K562 (cell line): ENCODE results near the gene UIMC1.

Experiments used
- ARID2 ChIP-seq: fragments of 450-650 bp; IDR thresholded peaks from 2 replicates; pipeline ENCODE4 v1.6.1; 2017; ENCODE audit warnings: antibody characterized with exemption, mild to moderate bottlenecking
- CREM ChIP-seq: IDR thresholded peaks from 2 replicates; pipeline ENCODE4 v1.6.1; 2014; ENCODE audit warnings: antibody characterized with exemption, low read depth
- DNMT1 ChIP-seq: fragments of 450-650 bp; IDR thresholded peaks from 2 replicates; pipeline ENCODE4 v1.6.1; 2016; ENCODE audit warnings: antibody characterized with exemption, mild to moderate bottlenecking
- FOXK2 ChIP-seq, 2 experiments: fragments of 450-650 bp; IDR thresholded peaks in 1 of 2; conservative IDR thresholded peaks in 1 of 2; 2 replicates each; pipeline ENCODE4 v1.6.1; 2016; ENCODE audit warnings: low read depth in 2 of 2, mild to moderate bottlenecking in 1 of 2
- KLF6 ChIP-seq: fragments of 250-450 bp; sonication (Bioruptor Pico); IDR thresholded peaks from 2 replicates; pipeline ENCODE4 v1.4.0; 2020; ENCODE audit warnings: mild to moderate bottlenecking, moderate library complexity, borderline replicate concordance
- MTA3 ChIP-seq: fragments of 450-650 bp; formaldehyde crosslinking; IDR thresholded peaks from 2 replicates; pipeline ENCODE4 v1.6.1; 2017; ENCODE audit warnings: mild to moderate bottlenecking, borderline replicate concordance
- NCOA4 ChIP-seq: fragments of 450-650 bp; IDR thresholded peaks from 2 replicates; pipeline ENCODE4 v1.6.1; 2018; ENCODE audit warnings: mild to moderate bottlenecking; ENCODE audit not compliant: partially characterized antibody
- NRF1 ChIP-seq, 2 experiments: fragments of 450-650 bp; IDR thresholded peaks in 1 of 2; conservative IDR thresholded peaks in 1 of 2; 2 replicates each; pipeline ENCODE4 v1.6.1; 2014; ENCODE audit warnings: mild to moderate bottlenecking in 2 of 2
- POLR2AphosphoS2 ChIP-seq: IDR thresholded peaks from 2 replicates; pipeline ENCODE4 v1.6.1; 2012; ENCODE audit warnings: low read length, improper control_type of control experiment
- RAD21 ChIP-seq, 2 experiments: fragments of 250-450 bp in 1 of 2; fragments of 450-650 bp in 1 of 2; sonication (Bioruptor Pico) in 1 of 2; formaldehyde crosslinking in 1 of 2; IDR thresholded peaks in 1 of 2; conservative IDR thresholded peaks in 1 of 2; 2 replicates each; pipeline versions ENCODE4 v1.4.0 to v1.8.0; 2020 to 2022; ENCODE audit warnings: mild to moderate bottlenecking in 2 of 2, moderate library complexity in 1 of 2
- RAD51 ChIP-seq: fragments of 450-650 bp; IDR thresholded peaks from 2 replicates; pipeline ENCODE4 v1.7.1; 2016; ENCODE audit warnings: low read depth, mild to moderate bottlenecking, borderline replicate concordance
- YY1 ChIP-seq, 3 experiments: IDR thresholded peaks; 2 replicates each; pipeline ENCODE4 v1.6.1; 2011; ENCODE audit warnings: low read length in 2 of 3, mild to moderate bottlenecking in 2 of 3, moderate library complexity in 2 of 3, borderline replicate concordance in 1 of 3, control low read depth in 1 of 3, low read depth in 1 of 3; ENCODE audit not compliant: insufficient read depth in 3 of 3, insufficient replicate concordance in 2 of 3, control insufficient read depth in 1 of 3, insufficient read length in 1 of 3; ENCODE audit errors: extremely low read depth in 1 of 3
- ZBTB9 ChIP-seq: fragments of 450-650 bp; formaldehyde crosslinking; IDR thresholded peaks from 2 replicates; pipeline ENCODE4 v1.4.0; 2020; ENCODE audit warnings: mild to moderate bottlenecking, moderate library complexity
- ZNF644 ChIP-seq: fragments of 200-800 bp; sonication (Bioruptor generic); IDR thresholded peaks from 2 replicates; pipeline ENCODE4 v1.6.1; 2016; ENCODE audit warnings: low read depth, missing genetic modification characterization, missing compliant biosample characterization

GRCh38 chr5:177043114-177043513 lies 36.5 kb upstream of the UIMC1 start:
- TF ChIP-seq RAD21 (CRISPR knock-in tag; conservative IDR thresholded peaks at IDR 0.05 in 1 of 2, IDR thresholded peaks at IDR 0.05 in 1 of 2) (no peak), NRF1 (conservative IDR thresholded peaks at IDR 0.05 in 1 of 2, IDR thresholded peaks at IDR 0.05 in 1 of 2) (no peak), ZBTB9 (no peak), RAD51 (no peak), DNMT1 (no peak), YY1 (IDR thresholded peaks at IDR 0.05; ENCODE audit: borderline replicate concordance in 1 of 3, control insufficient read depth in 1 of 3, extremely low read depth in 1 of 3, insufficient read depth in 3 of 3, insufficient read length in 1 of 3, insufficient replicate concordance in 2 of 3, low read depth in 1 of 3, low read length in 2 of 3) (no peak), KLF6 (CRISPR knock-in tag) (no peak), MTA3 (no peak), ARID2 (no peak), POLR2AphosphoS2 (no peak), CREM (no peak), NCOA4 (no peak), ZNF644 (tag) (no peak), FOXK2 (conservative IDR thresholded peaks at IDR 0.05 in 1 of 2, IDR thresholded peaks at IDR 0.05 in 1 of 2; ENCODE audit: low read depth in 2 of 2) (no peak)
